NCI-H146 treated with DMSO at 0.1 percent for 48 hours (cell line): ENCODE measurements around the gene SMIM28.
A peak's percentile ranks its signal among the peaks of the same experiment; 100 is the strongest.
"Not testable (repeated sequence)": the region's sequence is repeated elsewhere in the genome, so short reads cannot be mapped to it uniquely, and the experiment has no call there.

Experiments used
- DNase-seq: peaks from one replicate; lab custom pipeline; 2025; ENCODE audit not compliant: unreplicated experiment; lab: John Stamatoyannopoulos, UW

Gene SMIM28

DNA sequence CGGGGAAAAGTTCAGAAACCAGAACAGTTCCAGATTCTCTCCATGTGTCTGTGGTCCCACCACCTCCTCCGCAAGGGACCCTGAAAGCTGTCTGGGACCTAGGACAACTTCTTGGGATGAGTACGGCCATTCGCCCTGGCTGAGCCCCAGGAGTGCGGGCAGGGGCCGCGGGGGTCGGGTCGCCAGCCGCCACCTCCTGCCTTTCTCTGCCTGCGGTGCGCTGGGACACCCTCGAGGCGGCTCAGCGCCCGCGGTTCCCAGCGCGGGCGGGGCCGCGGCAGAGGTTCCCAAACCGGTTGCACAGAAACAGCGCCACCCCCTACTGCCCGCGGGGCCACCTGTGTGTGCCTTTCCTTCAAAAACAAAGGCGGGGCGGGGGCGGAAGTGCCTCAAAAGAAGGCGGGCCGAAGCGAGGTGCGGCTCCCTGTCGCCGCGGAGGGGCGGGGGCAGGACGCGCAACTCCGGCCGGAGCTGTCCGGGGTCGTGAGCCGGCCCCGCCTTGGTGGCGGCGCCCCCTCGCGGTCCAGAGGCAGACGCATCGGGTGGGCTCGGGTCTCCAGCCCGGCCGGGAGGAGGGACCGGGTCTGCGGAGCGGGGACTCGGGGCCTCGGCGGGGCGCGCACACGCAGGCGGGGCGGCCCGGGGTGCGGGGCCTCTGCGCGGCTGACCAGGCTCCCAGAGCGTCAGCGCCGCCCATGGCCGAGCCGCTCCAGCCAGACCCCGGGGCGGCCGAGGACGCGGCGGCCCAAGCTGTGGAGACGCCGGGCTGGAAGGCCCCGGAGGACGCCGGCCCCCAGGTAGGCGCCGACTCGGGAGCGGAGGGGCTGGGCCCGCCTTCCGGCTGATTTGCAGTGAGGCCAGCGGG is 26.3 kb downstream of the SMIM28 start, which contains the start of gene HEBP2:
Gene HEBP2 (plus strand): TSS at position 423 of the 865 bp plus-strand sequence. CDS start 273 bp downstream, at position 696.
- DNase-seq: peak; percentile 98

DNA sequence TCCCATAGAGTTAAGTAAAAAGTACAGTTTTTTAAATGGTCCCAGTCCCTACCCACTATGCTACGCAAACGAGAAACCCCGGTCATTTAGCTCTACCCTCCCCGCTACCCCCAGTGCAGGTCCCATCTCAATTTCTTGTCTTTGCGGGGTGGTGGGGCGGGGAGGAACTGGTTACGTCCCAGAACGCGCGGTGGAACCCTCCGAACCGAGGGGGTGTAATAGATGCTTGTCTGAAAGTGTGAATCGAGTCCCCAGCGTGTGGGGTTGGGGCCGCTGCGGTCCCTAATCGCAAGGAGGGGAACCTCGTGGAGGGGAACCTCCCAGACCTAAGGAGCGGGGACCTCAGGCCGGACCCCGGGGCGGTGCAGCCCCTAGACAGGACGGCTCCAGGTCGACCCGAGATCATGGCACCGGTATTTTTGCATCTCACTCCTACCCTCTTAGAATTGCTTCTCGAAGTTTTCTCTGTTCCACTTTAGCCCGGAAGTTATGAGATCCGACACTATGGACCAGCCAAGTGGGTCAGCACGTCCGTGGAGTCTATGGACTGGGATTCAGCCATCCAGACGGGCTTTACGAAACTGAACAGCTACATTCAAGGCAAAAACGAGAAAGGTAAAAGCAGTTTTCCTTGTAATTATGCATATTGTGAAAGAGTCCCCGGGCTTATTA is 27.1 kb downstream of the SMIM28 start:
- DNase-seq: no peak

- no peak for DNase-seq
These were observed 28.2 kb downstream of the SMIM28 start for GRCh38 chr6:138405816-138406413.

GRCh38 chr6:138406443-138406842 is 28.7 kb downstream of the SMIM28 start:
- no peak for DNase-seq

GRCh38 chr6:138410048-138410735 is 32.5 kb downstream of the SMIM28 start:
- DNase-seq: no peak

DNA sequence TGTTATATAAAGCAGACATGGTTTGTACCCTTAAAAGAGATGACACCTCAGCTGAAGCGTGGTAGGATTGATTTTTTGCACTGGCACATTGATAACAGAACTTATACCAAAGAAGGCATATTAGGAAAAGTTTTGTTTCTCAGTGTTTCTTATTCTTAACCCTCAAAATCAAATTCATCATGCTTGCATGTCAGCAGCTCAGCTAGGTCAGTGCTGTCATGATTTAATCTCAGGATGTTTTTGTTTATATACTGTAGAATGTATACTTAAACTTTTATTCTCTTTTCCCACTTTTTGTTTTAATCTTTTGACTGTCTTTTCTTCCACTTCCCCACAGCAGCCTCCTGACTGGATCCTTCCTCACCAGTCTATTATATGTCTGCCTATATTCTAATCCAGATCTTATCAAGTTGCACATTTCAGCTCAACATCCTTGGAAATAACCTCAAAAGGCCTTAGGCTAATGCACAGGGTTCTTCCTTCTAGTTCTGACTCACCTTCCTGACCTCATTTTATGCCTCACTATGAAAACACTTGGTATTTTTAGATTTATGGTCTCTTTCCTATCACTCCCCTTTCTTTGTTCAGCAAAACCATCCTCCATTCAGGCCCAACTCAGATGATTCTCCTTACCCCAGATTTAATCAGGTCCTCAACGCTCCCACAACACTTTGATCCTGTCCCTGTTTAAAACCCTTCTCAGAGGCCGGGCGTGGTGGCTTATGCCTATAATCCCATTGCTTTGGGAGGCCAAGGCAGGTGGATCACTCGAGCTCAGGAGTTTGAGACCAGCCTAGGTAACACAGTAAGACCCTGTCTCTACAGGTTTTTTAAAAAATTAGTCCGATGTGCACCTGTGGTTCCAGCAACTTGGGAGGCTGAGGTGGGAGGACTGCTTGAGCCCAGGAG is 33.5 kb downstream of the SMIM28 start:
- no peak for DNase-seq

- DNase-seq: no peak
These were observed 37.4 kb downstream of the SMIM28 start for GRCh38 chr6:138415125-138415524.

GRCh38 chr6:138416206-138416605 is 38.5 kb downstream of the SMIM28 start:
- DNase-seq: no peak

DNA sequence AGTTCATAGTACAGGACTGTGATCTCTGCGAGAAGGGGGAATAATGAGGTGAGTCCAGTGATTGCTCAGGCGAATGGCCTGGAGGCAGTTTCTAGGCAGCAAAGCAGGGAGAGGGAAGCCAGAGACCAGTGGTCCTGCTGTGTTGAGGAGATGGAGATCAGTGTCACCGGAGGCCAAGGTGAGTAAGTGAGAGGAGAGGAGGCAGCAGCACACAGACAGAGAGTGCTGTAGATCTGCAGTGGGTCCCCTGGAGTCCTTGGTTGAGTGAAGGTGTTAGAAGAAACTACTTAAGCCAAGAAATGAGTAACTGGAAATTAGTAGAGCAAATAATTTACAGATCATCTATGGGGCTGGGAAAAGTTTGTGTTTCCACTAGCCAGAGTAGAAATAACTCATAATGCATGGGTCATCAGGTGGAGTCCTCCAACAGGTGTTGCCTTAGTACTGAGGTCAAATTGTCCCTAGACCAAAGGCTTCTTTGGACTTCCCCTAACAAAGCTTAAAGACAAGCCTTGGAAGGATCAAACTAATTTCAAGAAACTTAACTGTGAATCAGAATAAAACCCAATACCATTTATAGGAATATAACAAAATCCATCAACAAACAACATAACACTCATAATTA is 39.9 kb downstream of the SMIM28 start:
- DNase-seq: peak; percentile 59

GRCh38 chr6:138418118-138418742 is 40.5 kb downstream of the SMIM28 start:
- DNase-seq: no peak

DNA sequence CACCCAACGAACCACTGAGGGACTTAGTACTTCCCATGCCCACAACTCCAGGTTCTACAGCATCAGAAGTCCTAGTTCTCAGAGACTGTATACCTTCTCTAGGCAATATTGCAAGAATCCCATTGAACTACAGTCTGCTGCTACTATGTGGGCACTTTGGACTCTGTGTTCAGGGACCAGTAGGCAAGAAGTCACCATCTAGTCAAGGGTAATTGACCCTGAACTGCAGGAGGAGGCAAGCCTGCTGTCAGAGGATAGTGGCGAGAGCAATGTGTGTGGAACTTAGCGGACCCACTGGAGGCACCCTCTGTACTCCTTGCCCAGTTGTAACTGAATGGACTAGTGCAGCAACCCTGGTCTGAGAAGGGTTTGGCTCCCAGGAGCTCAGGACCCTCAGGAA is 42.1 kb downstream of the SMIM28 start:
- no peak for DNase-seq

DNA sequence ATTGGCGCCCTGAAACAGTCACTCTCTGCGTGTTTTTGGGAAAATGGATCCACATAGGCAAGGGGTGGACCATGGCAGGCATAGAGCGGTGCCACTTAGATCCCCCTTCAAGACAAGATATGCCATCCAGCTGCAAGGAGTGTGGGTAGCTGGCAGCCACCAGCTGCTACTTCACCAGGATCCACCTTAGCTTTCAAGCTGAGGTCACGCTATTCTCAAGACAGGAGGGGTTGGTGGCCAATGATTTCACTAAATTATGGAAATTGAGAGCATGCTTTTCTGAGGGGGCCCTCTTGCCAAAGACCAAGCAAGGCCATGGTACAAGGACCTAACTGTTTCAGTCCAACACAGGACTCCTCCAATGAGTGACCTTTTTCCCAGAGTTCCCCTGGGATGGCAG is 42.7 kb downstream of the SMIM28 start:
- DNase-seq: no peak

GRCh38 chr6:138421089-138421488 is 43.4 kb downstream of the SMIM28 start:
- no peak for DNase-seq

DNA sequence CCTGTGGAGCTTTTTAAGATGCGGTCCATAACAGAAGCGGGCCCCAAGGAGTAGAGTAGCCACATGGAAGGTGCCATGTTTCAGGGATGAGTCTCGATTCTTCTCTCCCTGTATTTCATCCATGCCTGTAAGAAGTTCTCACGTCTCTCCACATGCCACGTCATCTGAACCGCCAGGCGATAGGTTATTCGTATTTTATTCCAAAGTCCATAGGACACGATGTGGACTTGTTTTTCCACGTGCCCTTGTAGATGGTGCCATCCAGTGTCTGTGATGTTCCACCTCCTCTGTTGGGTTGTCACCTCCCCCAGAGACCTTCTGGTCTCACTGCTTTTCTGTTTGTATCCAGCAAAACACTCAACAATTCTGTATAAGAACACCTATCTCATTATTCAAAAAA is 43.9 kb downstream of the SMIM28 start:
- DNase-seq: no peak

DNA sequence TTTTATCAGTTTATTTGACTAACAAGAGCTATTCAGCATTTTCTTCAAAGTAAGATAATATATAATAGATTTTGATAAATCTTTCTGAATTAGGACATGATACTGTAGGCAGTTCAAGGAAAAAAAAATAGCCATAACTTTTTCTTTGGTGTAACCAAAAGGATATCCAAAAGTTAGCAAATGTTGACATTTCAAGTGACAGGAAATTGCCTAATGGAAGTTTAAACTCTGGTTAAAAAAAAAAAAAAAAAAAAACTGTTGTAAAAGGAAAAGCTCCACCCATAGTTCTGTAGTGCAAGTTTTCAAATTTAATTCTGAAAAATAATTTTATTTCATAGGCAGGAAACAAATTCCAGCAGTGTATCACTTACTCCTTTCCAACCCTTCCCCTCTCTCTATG is 45.2 kb downstream of the SMIM28 start:
- no peak for DNase-seq

- DNase-seq: no peak
These were observed 46.5 kb downstream of the SMIM28 start for GRCh38 chr6:138424004-138424904.

DNA sequence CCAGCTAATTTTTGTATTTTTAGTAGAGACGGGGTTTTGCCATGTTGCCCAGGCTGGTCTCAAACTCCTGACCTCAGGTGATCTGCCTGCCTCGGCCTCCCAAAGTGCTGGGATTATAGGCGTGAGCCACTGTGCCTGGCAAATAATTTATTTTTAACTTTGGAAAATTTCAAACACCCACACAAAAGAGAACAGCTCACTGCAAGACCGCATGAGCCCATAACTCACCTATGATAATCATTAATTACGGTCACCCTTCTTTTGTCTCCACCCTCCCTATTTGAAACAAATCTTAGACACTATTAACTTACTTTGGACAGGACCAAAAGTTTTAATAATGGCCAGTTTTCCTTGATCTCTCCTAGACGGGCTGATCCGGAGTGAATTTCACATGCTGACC is 47.6 kb downstream of the SMIM28 start:
- DNase-seq: not testable (repeated sequence)

DNA sequence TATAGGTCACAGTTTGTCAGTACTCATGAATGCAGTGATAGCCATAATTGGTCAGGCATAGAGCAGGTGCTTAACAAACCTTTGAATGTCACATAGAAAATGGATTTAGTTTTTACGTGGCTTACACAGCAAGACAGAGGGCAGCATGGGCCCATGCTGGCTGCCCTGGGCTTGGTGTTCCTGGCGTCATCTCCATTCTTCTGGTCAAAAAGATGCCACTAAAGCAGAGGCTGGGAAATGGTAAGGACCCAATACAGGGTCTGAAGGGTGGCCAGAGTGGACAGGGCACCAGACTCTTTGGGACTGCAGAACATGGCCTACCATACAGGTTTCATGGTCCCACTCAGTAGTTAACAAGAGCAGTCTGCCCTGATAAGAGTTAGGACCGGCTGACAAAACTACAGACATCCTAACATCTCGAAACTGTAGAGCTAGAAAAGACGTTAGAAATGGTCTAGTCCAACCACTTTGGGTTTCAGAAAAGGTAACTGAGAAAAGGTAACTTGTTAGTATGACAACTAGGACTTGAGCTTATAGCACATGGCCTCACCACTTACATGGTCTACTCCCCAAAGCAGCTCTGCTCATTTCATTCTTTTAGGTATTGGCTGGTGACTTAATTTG is 48.9 kb downstream of the SMIM28 start:
- DNase-seq: no peak
